Fibroblast of pulmonary artery (primary cell): Measurements from ENCODE around the gene BMP7.

ENCODE experiments used
- DNase-seq: peaks from one replicate; pipeline ENCODE4 v3.0.0-alpha.2; 2010; ENCODE audit warnings: low read depth
- H3K4me3 ChIP-seq: replicated peaks from 2 replicates; pipeline ENCODE4 v1.5.1; 2011; ENCODE audit warnings: low read depth, mild to moderate bottlenecking, control low read depth, low read length, moderate library complexity
- CTCF ChIP-seq: IDR thresholded peaks from 2 replicates; pipeline ENCODE4 v1.5.1; 2011; ENCODE audit warnings: mild to moderate bottlenecking, control low read depth, low read length, inconsistent platforms; ENCODE audit errors: missing control alignments

BMP7 gene

GRCh38 chr20:57278457-57278856, 12.0 kb upstream of the BMP7 start:
- no peak for DNase-seq
- TF ChIP-seq CTCF: no peak
- H3K4me3 ChIP-seq: no peak overlapping the region

- no peak for TF ChIP-seq CTCF
Measured at GRCh38 chr20:57277398-57278105, 11.1 kb upstream of the BMP7 start.

GRCh38 chr20:57276221-57276620, 9.8 kb upstream of the BMP7 start:
- no peak for TF ChIP-seq CTCF
- no peak overlapping the region for H3K4me3 ChIP-seq
- no peak for DNase-seq

More at GRCh38 chr20:57277398-57278105, 11.1 kb upstream of the BMP7 start:
- DNase-seq: no peak
- H3K4me3 ChIP-seq: no peak overlapping the region

GRCh38 chr20:57275813-57276212, 9.4 kb upstream of the BMP7 start:
- no peak for DNase-seq
- H3K4me3 ChIP-seq: no peak overlapping the region
- TF ChIP-seq CTCF: no peak

- no peak for TF ChIP-seq CTCF
- no peak overlapping the region for H3K4me3 ChIP-seq
- no peak for DNase-seq
Measured at GRCh38 chr20:57275334-57275733, 8.9 kb upstream of the BMP7 start.

- no peak overlapping the region for H3K4me3 ChIP-seq
- no peak for DNase-seq
- TF ChIP-seq CTCF: no peak
Measured at GRCh38 chr20:57274846-57275245, 8.4 kb upstream of the BMP7 start.

GRCh38 chr20:57274299-57274698, 7.9 kb upstream of the BMP7 start:
- H3K4me3 ChIP-seq: no peak overlapping the region
- no peak for TF ChIP-seq CTCF
- no peak for DNase-seq
